Activated CD8-positive, alpha-beta T cell treated with anti-CD3 and anti-CD28 coated beads for 36 hours (primary cell): Measurements from ENCODE around the gene ZYX. TPM values are rescaled to one million over a fixed set of nuclear protein-coding genes. Genes with fewer than 3 reads are reported as not detected.

ENCODE experiments used
- ATAC-seq: fragments of 200-7000 bp; cut with Tn5 transposase; one replicate; pipeline ENCODE4 v1.10.0; 2021; ENCODE audit warnings: mild to moderate bottlenecking, moderate library complexity
- CTCF ChIA-PET: fragments of 350-600 bp; sonication (Branson Sonifier 250); formaldehyde crosslinking; loops from one replicate; lab custom pipeline; 2021; ENCODE audit warnings: antibody characterized with exemption; lab: Charles Lee
- POLR2A ChIA-PET: fragments of 350-600 bp; sonication (Branson Sonifier 250); formaldehyde crosslinking; loops from one replicate; lab custom pipeline; 2021; ENCODE audit warnings: antibody characterized with exemption; lab: Charles Lee
- DNase-seq: peaks from one replicate; pipeline ENCODE4 v3.0.0-alpha.2; 2020
- H3K27ac Mint-ChIP-seq: one replicate; pipeline ENCODE4 v1.8.0; 2021; ENCODE audit warnings: mild to moderate bottlenecking, mixed read lengths
- H3K27me3 Mint-ChIP-seq: one replicate; pipeline ENCODE4 v1.8.0; 2021; ENCODE audit warnings: mixed read lengths
- H3K36me3 Mint-ChIP-seq: one replicate; pipeline ENCODE4 v1.8.0; 2021; ENCODE audit warnings: low read depth, mixed read lengths
- H3K4me1 Mint-ChIP-seq: one replicate; pipeline ENCODE4 v1.8.0; 2021; ENCODE audit warnings: low read depth, mixed read lengths
- H3K4me3 Mint-ChIP-seq: one replicate; pipeline ENCODE4 v1.8.0; 2021; ENCODE audit warnings: mild to moderate bottlenecking, moderate library complexity, mixed read lengths
- H3K9me3 Mint-ChIP-seq: one replicate; pipeline ENCODE4 v1.8.0; 2021; ENCODE audit warnings: mixed read lengths
- CTCF ChIP-seq: fragments of 200-600 bp; IDR thresholded peaks from one replicate; pipeline ENCODE4 v1.8.0; 2022; ENCODE audit warnings: antibody characterized with exemption, mild to moderate bottlenecking
- intact Hi-C: fragments of 100-400 bp; cut with micrococcal nuclease; formaldehyde crosslinking; loops from one replicate; pipeline ENCODE4 v1.10.0; 2022
- total RNA-seq, 2 experiments: library from RNA; stranded (reverse); gene quantifications; one replicate each; pipeline ENCODE4 v1.2.3, GENCODE V29; 2021

The ZYX gene
- total RNA-seq, 2 experiments from 2014 or later: 111 to 120 TPM

GRCh38 chr7:143360788-143361551, 20.2 kb upstream of the ZYX start:
- CTCF ChIA-PET: interaction anchor here (1.4 to 2.4 kb wide), 4 partner anchors 9 to 16 kb away, joined by 3 to 10 read pairs (median 5); no protein-coding TSS in a partner anchor
- peaks cover 20% of the 10 kb centered on the region for H3K27me3 Mint-ChIP-seq

GRCh38 chr7:143361552-143362130, 19.5 kb upstream of the ZYX start:
- POLR2A ChIA-PET: interaction anchor here (1.0 kb wide), 1 partner anchor 24 kb away, joined by 3 read pairs; no protein-coding TSS in a partner anchor
- TF ChIP-seq CTCF: no peak
- DNase-seq (no peak), ATAC-seq (peak; percentile 17)
- CTCF ChIA-PET: no interaction called here
- Mint-ChIP-seq H3K4me3 (peak overlapping the region; percentile 82), H3K4me1 (no peaks in the 10 kb centered on the region), H3K9me3 (no peaks in the 10 kb centered on the region), H3K27ac (no peak overlapping the region), H3K27me3 (peaks cover 20% of the 10 kb centered on the region), H3K36me3 (no peaks in the 10 kb centered on the region)
- intact Hi-C loops: no loop called here

More at GRCh38 chr7:143360788-143361551, 20.2 kb upstream of the ZYX start:
- no peaks in the 10 kb centered on the region for H3K4me1 Mint-ChIP-seq
- no peaks in the 10 kb centered on the region for H3K36me3 Mint-ChIP-seq
- H3K4me3 Mint-ChIP-seq: peak overlapping the region; percentile 44
- ATAC-seq (no peak), DNase-seq (no peak)
- intact Hi-C loops: no loop called here
- POLR2A ChIA-PET: interaction anchor here (0.6 to 1.3 kb wide), 6 partner anchors 11 to 129 kb away, joined by 3 to 4 read pairs (median 3); no protein-coding TSS in a partner anchor
- TF ChIP-seq CTCF: no peak
- no peak overlapping the region for H3K27ac Mint-ChIP-seq
- H3K9me3 Mint-ChIP-seq: no peaks in the 10 kb centered on the region

GRCh38 chr7:143362131-143363015, 18.8 kb upstream of the ZYX start, which contains the start of gene FAM131B:
Gene FAM131B, minus strand, starts transcription at chr7:143362713. Its CDS starts 110 bp downstream, at chr7:143362603.
- H3K36me3 Mint-ChIP-seq: no peaks in the 10 kb centered on the region
- no peaks in the 10 kb centered on the region for H3K4me1 Mint-ChIP-seq
- peaks cover 20% of the 10 kb centered on the region for H3K27me3 Mint-ChIP-seq
- H3K9me3 Mint-ChIP-seq: no peaks in the 10 kb centered on the region
- TF ChIP-seq CTCF: no peak
- ATAC-seq: peak; percentile 71
- peak within 1 kb of the TSS; percentile 82 for H3K4me3 Mint-ChIP-seq
- intact Hi-C loops: no loop called here
- POLR2A ChIA-PET: interaction anchor here (1.1 kb wide), 1 partner anchor 73 kb away, joined by 3 read pairs; no protein-coding TSS in a partner anchor
- DNase-seq: peak; percentile 40
- CTCF ChIA-PET: interaction anchor here (0.9 to 1.0 kb wide), 3 partner anchors 10 to 122 kb away, joined by 3 to 4 read pairs (median 3); no protein-coding TSS in a partner anchor
- H3K27ac Mint-ChIP-seq: no peak within 1 kb of the TSS

GRCh38 chr7:143363016-143363937, 17.9 kb upstream of the ZYX start:
- peaks cover 20% of the 10 kb centered on the region for H3K27me3 Mint-ChIP-seq
- intact Hi-C loops: no loop called here
- TF ChIP-seq CTCF: no peak
- ChIA-PET POLR2A (interaction anchor here (0.6 to 1.1 kb wide), 2 partner anchors 22 to 74 kb away, joined by 3 read pairs; no protein-coding TSS in a partner anchor), CTCF (interaction anchor here (0.9 to 2.4 kb wide), 4 partner anchors 9 to 123 kb away, joined by 3 to 7 read pairs (median 4); no protein-coding TSS in a partner anchor)
- H3K4me3 Mint-ChIP-seq: peak overlapping the region; percentile 63
- H3K36me3 Mint-ChIP-seq: no peaks in the 10 kb centered on the region
- H3K4me1 Mint-ChIP-seq: no peaks in the 10 kb centered on the region
- no peak for DNase-seq
- no peaks in the 10 kb centered on the region for H3K9me3 Mint-ChIP-seq
- no peak overlapping the region for H3K27ac Mint-ChIP-seq
- no peak for ATAC-seq
